IPS-11a (cell line): ENCODE results near the gene SIX3.

Experiments
- H3K4me3 ChIP-seq: one replicate; pipeline ENCODE4 v1.5.1; 2013; ENCODE audit warnings: low read depth, low read length, control low read depth

The SIX3 gene

GRCh38 chr2:44941551-44942234 is at the start of gene SIX3:
TSS of gene SIX3 (plus strand) at chr2:44941702. CDS start at chr2:44942105, 403 bp downstream.
- no peak within 1 kb of the TSS for H3K4me3 ChIP-seq

- no peak overlapping the region for H3K4me3 ChIP-seq
Observed at GRCh38 chr2:44894058-44894457, 47.4 kb upstream of the SIX3 start.

GRCh38 chr2:44895061-44895460 is 46.4 kb upstream of the SIX3 start:
- no peak overlapping the region for H3K4me3 ChIP-seq

GRCh38 chr2:44897406-44897805 is 44.1 kb upstream of the SIX3 start:
- no peak overlapping the region for H3K4me3 ChIP-seq

GRCh38 chr2:44902217-44903137 is 39.0 kb upstream of the SIX3 start:
- no peak overlapping the region for H3K4me3 ChIP-seq

GRCh38 chr2:44904578-44904977 is 36.9 kb upstream of the SIX3 start:
- no peak overlapping the region for H3K4me3 ChIP-seq

- no peak overlapping the region for H3K4me3 ChIP-seq
Observed at GRCh38 chr2:44906972-44907371, 34.5 kb upstream of the SIX3 start.

GRCh38 chr2:44909831-44910230 is 31.7 kb upstream of the SIX3 start:
- no peak overlapping the region for H3K4me3 ChIP-seq

GRCh38 chr2:44912660-44913059 is 28.8 kb upstream of the SIX3 start:
- H3K4me3 ChIP-seq = no peak overlapping the region

- no peak overlapping the region for H3K4me3 ChIP-seq
Observed at GRCh38 chr2:44916291-44916690, 25.2 kb upstream of the SIX3 start.

- no peak overlapping the region for H3K4me3 ChIP-seq
Observed at GRCh38 chr2:44918095-44918775, 23.3 kb upstream of the SIX3 start.

- H3K4me3 ChIP-seq = no peak overlapping the region
Observed at GRCh38 chr2:44920751-44921150, 20.8 kb upstream of the SIX3 start.

- no peak overlapping the region for H3K4me3 ChIP-seq
Observed at GRCh38 chr2:44922776-44923175, 18.7 kb upstream of the SIX3 start.

GRCh38 chr2:44925561-44926136 is 15.9 kb upstream of the SIX3 start:
- H3K4me3 ChIP-seq = no peak overlapping the region

- H3K4me3 ChIP-seq = no peak overlapping the region
Observed at GRCh38 chr2:44926957-44927356, 14.5 kb upstream of the SIX3 start.

GRCh38 chr2:44927985-44928482 is 13.5 kb upstream of the SIX3 start:
- no peak overlapping the region for H3K4me3 ChIP-seq

- no peak overlapping the region for H3K4me3 ChIP-seq
Observed at GRCh38 chr2:44928483-44929158, 12.9 kb upstream of the SIX3 start.

GRCh38 chr2:44929159-44929734 is 12.3 kb upstream of the SIX3 start:
- H3K4me3 ChIP-seq = no peak overlapping the region

GRCh38 chr2:44929735-44930273 is 11.7 kb upstream of the SIX3 start:
- no peak overlapping the region for H3K4me3 ChIP-seq
